Measurements from ENCODE around the gene CLTCL1.

CLTCL1 gene

DNA sequence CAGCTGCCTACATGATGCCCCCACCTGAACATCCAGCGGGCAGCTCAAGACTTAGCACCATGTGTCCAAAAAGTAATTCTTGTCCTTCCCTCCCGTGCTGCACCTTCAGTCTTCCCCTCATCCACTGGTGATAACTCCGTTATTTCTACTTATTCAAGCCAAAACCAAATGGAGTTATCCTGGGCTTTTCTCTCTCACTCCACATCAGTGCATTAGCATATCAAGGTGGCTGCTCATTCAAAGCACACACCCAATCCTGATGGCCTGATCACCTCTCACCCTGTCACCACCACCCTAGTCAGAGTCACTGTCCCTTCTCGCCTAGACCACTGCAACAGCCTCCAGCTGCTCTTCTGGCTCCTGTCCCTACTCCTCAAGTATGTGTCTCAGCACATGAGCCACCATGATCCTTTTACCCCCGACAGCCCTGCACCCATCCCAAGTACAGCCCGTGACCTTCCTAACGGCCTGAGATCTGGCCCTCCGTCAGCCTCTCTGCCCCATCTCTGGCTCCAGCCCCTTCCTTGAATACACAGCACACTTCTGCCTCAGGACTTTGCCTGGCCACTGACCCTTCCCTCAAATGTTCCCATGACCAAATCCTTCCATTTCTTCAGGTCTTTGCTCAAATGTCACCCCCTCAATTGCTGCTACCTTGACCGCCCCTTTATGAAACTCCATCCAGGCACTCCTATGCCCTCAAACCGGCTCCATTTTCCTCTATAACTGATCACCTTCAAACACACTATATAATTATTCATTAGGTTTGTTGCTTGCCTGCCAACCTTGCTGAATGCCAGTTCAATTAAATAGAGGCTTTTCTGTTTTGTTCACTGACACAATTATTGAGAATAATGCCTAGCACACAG, 93.3 kb downstream of the CLTCL1 start:
- H3K27ac Mint-ChIP-seq, result peak overlapping the region; percentile 20
- TF ChIP-seq, protein P1, sequence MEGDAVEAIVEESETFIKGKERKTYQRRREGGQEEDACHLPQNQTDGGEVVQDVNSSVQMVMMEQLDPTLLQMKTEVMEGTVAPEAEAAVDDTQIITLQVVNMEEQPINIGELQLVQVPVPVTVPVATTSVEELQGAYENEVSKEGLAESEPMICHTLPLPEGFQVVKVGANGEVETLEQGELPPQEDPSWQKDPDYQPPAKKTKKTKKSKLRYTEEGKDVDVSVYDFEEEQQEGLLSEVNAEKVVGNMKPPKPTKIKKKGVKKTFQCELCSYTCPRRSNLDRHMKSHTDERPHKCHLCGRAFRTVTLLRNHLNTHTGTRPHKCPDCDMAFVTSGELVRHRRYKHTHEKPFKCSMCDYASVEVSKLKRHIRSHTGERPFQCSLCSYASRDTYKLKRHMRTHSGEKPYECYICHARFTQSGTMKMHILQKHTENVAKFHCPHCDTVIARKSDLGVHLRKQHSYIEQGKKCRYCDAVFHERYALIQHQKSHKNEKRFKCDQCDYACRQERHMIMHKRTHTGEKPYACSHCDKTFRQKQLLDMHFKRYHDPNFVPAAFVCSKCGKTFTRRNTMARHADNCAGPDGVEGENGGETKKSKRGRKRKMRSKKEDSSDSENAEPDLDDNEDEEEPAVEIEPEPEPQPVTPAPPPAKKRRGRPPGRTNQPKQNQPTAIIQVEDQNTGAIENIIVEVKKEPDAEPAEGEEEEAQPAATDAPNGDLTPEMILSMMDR (IDR thresholded peaks at IDR 0.05), result no peak
- no peaks in the 10 kb centered on the region for H3K9me3 Mint-ChIP-seq
- H3K4me1 Mint-ChIP-seq, result peaks cover 10% of the 10 kb centered on the region
- H3K27me3 Mint-ChIP-seq (ENCODE audit: low read depth, poor library complexity), result peaks cover 3% of the 10 kb centered on the region
- DNase-seq, result no peak
- no peak overlapping the region for H3K4me3 Mint-ChIP-seq
- H3K36me3 Mint-ChIP-seq (ENCODE audit: low read depth), result peaks cover 13% of the 10 kb centered on the region

DNA sequence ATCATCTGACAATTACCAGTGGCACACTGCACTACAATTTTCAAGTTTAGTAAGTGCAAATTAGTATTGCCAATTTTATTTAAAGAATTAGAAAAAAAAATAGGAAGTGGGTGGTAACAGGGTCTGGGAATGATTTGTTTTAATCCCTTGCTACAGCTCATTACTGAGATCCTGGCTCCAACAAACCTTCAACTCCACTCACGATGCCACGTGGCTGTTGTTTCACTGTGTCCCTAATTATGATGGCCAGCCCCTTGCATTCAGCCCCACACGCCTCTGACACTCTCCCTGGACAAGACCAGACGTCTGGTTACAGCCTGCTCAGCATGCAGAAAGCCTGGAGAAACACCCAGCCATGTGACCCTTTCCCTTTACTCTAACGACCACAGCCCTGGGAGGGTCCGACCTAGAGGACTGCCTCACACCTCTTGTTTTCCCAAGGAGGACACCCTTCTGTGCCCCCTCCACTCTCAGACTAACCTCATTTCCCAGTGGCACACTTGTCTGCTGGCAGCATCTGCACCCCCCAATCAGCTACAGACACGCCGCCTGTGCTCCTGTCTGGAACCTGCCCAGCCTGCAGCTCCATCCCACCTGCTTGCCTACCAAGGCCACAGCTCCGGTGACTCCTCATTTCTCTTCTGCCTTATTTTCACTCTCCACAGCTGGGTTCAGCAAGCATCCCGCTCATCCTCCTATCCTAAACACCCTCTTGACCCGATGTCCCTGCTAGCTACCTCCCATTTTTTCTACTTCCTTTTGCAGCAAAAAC, 94.5 kb downstream of the CLTCL1 start:
- Mint-ChIP-seq H3K27ac (peak overlapping the region; percentile 55), H3K4me3 (no peak overlapping the region), H3K4me1 (peaks cover 10% of the 10 kb centered on the region), H3K27me3 (ENCODE audit: low read depth, poor library complexity) (peaks cover 3% of the 10 kb centered on the region), H3K9me3 (no peaks in the 10 kb centered on the region), H3K36me3 (ENCODE audit: low read depth) (peaks cover 16% of the 10 kb centered on the region)
- DNase-seq, result no peak
- TF ChIP-seq, protein P1 (IDR thresholded peaks at IDR 0.05), result no peak

DNA sequence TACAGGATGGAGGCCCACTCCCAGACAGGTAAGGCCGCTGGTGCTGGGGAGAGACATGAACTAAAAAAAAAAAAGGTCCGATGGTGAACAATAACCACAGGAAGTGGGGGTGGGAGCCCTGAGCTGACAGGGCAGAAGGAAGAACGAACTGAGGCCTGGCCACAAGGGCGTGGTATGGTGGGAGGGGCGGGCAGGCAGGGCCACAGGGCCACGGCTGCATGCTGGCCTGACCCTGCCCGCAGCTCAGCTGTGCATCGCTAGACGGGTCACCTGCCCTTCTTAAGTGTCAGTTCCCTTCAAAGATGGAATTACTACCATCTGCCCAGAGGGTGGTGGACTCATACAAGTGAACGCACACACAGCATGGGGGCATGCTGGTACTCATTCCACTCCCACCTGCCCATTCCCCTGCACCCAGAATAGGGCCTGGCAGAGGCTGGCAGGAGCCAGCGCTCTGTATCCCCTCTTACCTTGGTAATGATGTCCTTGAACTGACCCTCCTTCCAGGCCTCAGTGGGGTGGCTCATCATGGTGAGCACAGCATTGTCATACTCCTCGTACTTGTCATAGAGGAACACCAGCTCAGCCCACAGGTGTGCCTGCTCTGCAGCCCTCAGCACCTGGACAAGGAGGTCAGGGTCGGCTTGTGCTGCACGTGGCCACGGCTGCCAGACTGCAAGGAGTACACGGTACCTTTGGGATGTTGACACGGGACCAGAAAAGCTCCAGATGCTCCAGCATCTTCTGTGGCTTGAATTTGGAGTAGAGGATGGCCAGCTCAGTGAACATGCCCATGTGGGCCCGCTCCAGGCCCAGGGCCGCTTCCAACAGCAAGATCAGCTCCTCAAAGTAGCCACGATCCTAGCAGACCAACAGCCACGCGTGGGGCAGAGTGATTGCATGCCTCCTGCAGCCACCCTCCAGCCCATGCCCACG, 95.5 kb downstream of the CLTCL1 start:
- Mint-ChIP-seq H3K4me1 (peaks cover 10% of the 10 kb centered on the region), H3K9me3 (no peaks in the 10 kb centered on the region), H3K4me3 (no peak overlapping the region), H3K36me3 (ENCODE audit: low read depth) (peaks cover 16% of the 10 kb centered on the region), H3K27ac (no peak overlapping the region), H3K27me3 (ENCODE audit: low read depth, poor library complexity) (peaks cover 3% of the 10 kb centered on the region)
- TF ChIP-seq, protein P1 (IDR thresholded peaks at IDR 0.05), result no peak
- DNase-seq, result no peak

DNA sequence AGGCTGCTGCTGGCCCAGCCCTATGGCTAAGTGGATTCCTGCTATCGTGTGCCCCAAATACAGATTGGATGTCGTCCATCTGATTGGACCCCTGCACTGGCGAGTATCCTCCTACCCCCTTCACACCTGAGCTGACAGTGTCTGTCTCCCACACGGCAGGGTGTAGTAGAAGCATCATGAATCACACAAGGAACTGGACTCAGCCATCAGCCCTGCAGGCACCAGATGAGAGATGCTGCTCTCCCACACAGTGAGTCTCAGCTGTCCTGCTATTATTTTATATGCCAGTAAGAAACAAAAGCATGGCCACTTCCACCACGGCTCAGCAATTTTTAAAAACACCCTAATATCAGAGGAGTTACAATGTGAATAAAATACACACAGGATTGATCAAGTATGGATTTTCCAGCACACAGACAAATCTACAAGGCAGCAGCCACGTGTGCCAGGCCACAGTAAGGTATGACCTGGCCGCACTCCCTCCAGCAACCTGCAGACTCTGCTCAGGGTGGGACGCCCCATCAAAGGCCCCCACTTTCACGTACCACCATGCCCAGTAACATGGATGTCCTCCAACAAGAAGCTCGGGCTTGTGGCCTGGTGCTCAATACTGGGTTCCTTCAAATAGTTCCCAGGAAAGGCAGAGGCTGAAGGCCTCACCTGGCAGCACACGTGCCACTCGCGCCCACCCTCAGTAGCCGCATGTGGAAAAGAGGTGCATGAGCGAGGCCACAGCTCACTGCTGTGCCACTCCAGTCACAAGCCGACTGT, 96.6 kb downstream of the CLTCL1 start:
- no peak overlapping the region for H3K4me3 Mint-ChIP-seq
- H3K9me3 Mint-ChIP-seq, result no peaks in the 10 kb centered on the region
- H3K36me3 Mint-ChIP-seq (ENCODE audit: low read depth), result peaks cover 16% of the 10 kb centered on the region
- H3K4me1 Mint-ChIP-seq, result peaks cover 10% of the 10 kb centered on the region
- TF ChIP-seq, protein P1 (IDR thresholded peaks at IDR 0.05), result no peak
- peaks cover 3% of the 10 kb centered on the region for H3K27me3 Mint-ChIP-seq (ENCODE audit: low read depth, poor library complexity)
- no peak overlapping the region for H3K27ac Mint-ChIP-seq
- DNase-seq, result no peak

DNA sequence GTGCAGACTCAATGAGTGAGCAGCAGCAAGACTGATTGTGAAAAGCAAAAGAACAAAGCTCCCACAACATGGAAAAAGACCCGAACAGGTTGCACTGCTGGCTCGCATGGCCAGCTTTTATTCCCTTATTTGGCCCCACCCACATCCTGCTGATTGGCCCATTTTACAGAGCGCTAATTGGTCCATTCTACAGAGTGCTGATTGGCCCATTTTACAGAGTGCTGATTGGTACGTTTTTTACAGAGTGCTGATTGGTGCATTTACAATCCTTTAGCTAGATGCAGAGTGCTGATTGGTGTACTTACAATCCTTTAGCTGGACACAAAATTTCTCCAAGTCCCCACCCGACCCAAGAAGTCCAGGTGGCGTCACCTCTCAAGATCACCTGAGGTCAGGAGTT, 97.6 kb downstream of the CLTCL1 start:
- no peak overlapping the region for H3K27ac Mint-ChIP-seq
- no peak overlapping the region for H3K4me3 Mint-ChIP-seq
- peaks cover 10% of the 10 kb centered on the region for H3K4me1 Mint-ChIP-seq
- peaks cover 6% of the 10 kb centered on the region for H3K27me3 Mint-ChIP-seq (ENCODE audit: low read depth, poor library complexity)
- TF ChIP-seq, protein P1 (IDR thresholded peaks at IDR 0.05), result no peak
- DNase-seq, result no peak
- H3K36me3 Mint-ChIP-seq (ENCODE audit: low read depth), result peaks cover 16% of the 10 kb centered on the region
- H3K9me3 Mint-ChIP-seq, result no peaks in the 10 kb centered on the region
